Measurements from ENCODE around the gene PLEKHH2.

DNA sequence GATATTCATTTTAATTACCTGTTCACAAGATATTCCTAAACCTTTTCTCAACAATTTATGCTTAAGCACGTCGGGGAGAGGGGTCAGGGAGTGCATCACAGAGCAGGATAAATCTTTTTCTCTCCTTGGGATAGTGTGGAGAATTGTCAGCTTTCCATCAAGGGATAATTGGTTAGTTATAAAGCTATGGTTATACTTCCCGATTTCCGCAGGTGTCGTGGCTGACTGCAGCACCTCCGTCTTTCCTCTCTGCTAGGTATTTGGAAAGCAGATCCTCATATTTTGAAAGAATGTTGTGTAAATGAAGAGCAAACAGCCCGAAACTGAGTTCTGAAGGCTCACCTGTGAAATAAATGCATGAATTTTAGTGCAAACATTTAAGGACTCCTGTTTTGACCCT, 137.6 kb downstream of the PLEKHH2 start:
- TF ChIP-seq, protein P1, sequence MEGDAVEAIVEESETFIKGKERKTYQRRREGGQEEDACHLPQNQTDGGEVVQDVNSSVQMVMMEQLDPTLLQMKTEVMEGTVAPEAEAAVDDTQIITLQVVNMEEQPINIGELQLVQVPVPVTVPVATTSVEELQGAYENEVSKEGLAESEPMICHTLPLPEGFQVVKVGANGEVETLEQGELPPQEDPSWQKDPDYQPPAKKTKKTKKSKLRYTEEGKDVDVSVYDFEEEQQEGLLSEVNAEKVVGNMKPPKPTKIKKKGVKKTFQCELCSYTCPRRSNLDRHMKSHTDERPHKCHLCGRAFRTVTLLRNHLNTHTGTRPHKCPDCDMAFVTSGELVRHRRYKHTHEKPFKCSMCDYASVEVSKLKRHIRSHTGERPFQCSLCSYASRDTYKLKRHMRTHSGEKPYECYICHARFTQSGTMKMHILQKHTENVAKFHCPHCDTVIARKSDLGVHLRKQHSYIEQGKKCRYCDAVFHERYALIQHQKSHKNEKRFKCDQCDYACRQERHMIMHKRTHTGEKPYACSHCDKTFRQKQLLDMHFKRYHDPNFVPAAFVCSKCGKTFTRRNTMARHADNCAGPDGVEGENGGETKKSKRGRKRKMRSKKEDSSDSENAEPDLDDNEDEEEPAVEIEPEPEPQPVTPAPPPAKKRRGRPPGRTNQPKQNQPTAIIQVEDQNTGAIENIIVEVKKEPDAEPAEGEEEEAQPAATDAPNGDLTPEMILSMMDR (conservative IDR thresholded peaks at IDR 0.05 in 1 of 2, IDR thresholded peaks at IDR 0.05 in 1 of 2; ENCODE audit: extremely low read depth in 1 of 2, insufficient read depth in 1 of 2, low read depth in 1 of 2, low read length in 2 of 2) = no peak
- TF ChIP-seq EZH2 (IDR thresholded peaks at IDR 0.05; ENCODE audit: borderline replicate concordance, low read length) = no peak
